Measurements from ENCODE around the gene APOLD1.

GRCh38 chr12:12818701-12819100 is 33.2 kb downstream of the APOLD1 start:
- TF ChIP-seq CTCF (optimal IDR thresholded peaks at IDR 0.05 in 1 of 3, IDR thresholded peaks at IDR 0.05 in 1 of 3, conservative IDR thresholded peaks at IDR 0.05 in 1 of 3; ENCODE audit: extremely low read depth in 1 of 3, insufficient read depth in 2 of 3, low read length in 3 of 3) (no peak), EZH2 (IDR thresholded peaks at IDR 0.05; ENCODE audit: low read length) (no peak)
